ENCODE data around the gene GFI1. TPM values are rescaled to one million over a fixed set of nuclear protein-coding genes. Genes with fewer than 3 reads are reported as not detected.

Gene GFI1
- total RNA-seq, 1 donor from 2014 or later: 0.10 TPM

- H3K4me1 Mint-ChIP-seq (ENCODE audit: unreplicated experiment): peaks cover 15% of the 10 kb centered on the region
- no peak for TF ChIP-seq CTCF (conservative IDR thresholded peaks at IDR 0.05)
- no peak overlapping the region for H3K27ac Mint-ChIP-seq
- no peaks in the 10 kb centered on the region for H3K36me3 Mint-ChIP-seq
- H3K4me3 Mint-ChIP-seq: no peak overlapping the region
- peaks cover 98% of the 10 kb centered on the region for H3K27me3 Mint-ChIP-seq
- DNase-seq (ENCODE audit: extremely low spot score, unreplicated experiment): no peak
- H3K9me3 Mint-ChIP-seq: no peaks in the 10 kb centered on the region
Measured at GRCh38 chr1:92478393-92478792, 8.3 kb downstream of the GFI1 start.

- Mint-ChIP-seq H3K27ac (no peak overlapping the region), H3K36me3 (no peaks in the 10 kb centered on the region), H3K27me3 (peaks cover 93% of the 10 kb centered on the region), H3K9me3 (no peaks in the 10 kb centered on the region), H3K4me3 (no peak overlapping the region), H3K4me1 (ENCODE audit: unreplicated experiment) (peaks cover 2% of the 10 kb centered on the region)
- TF ChIP-seq CTCF (conservative IDR thresholded peaks at IDR 0.05): no peak
- no peak for DNase-seq (ENCODE audit: extremely low spot score, unreplicated experiment)
Measured at GRCh38 chr1:92476071-92476631, 10.6 kb downstream of the GFI1 start.

GRCh38 chr1:92475029-92475428 lies 11.7 kb downstream of the GFI1 start:
- Mint-ChIP-seq H3K27ac (no peak overlapping the region), H3K9me3 (no peaks in the 10 kb centered on the region), H3K4me1 (ENCODE audit: unreplicated experiment) (no peaks in the 10 kb centered on the region), H3K27me3 (peaks cover 92% of the 10 kb centered on the region), H3K36me3 (no peaks in the 10 kb centered on the region), H3K4me3 (no peak overlapping the region)
- TF ChIP-seq CTCF (conservative IDR thresholded peaks at IDR 0.05): no peak
- DNase-seq (ENCODE audit: extremely low spot score, unreplicated experiment): no peak

GRCh38 chr1:92473781-92474495 lies 12.8 kb downstream of the GFI1 start:
- H3K27me3 Mint-ChIP-seq: peaks cover 81% of the 10 kb centered on the region

GRCh38 chr1:92470216-92470615 lies 16.5 kb downstream of the GFI1 start:
- Mint-ChIP-seq H3K27me3 (peaks cover 44% of the 10 kb centered on the region), H3K4me1 (ENCODE audit: unreplicated experiment) (no peaks in the 10 kb centered on the region), H3K36me3 (no peaks in the 10 kb centered on the region), H3K27ac (no peak overlapping the region), H3K4me3 (no peak overlapping the region), H3K9me3 (no peaks in the 10 kb centered on the region)
- TF ChIP-seq CTCF (conservative IDR thresholded peaks at IDR 0.05): no peak
- DNase-seq (ENCODE audit: extremely low spot score, unreplicated experiment): no peak

More at GRCh38 chr1:92473781-92474495, 12.8 kb downstream of the GFI1 start:
- Mint-ChIP-seq H3K4me1 (ENCODE audit: unreplicated experiment) (no peaks in the 10 kb centered on the region), H3K36me3 (no peaks in the 10 kb centered on the region), H3K9me3 (no peaks in the 10 kb centered on the region), H3K27ac (no peak overlapping the region), H3K4me3 (no peak overlapping the region)
- TF ChIP-seq CTCF (conservative IDR thresholded peaks at IDR 0.05): no peak
- DNase-seq (ENCODE audit: extremely low spot score, unreplicated experiment): no peak
